CD4-positive, alpha-beta T cell treated with Interferon gamma for 1 hour (primary cell): ENCODE measurements around the gene MARCHF10.
"Not testable (repeated sequence)": the region's sequence is repeated elsewhere in the genome, so short reads cannot be mapped to it uniquely, and the experiment has no call there.

Source experiments
- DNase-seq: peaks from one replicate; pipeline ENCODE4 v3.0.0-alpha.2; 2020

Gene MARCHF10

GRCh38 chr17:62693616-62694409 lies 114.3 kb downstream of the MARCHF10 start:
- no peak for DNase-seq

- no peak for DNase-seq
Observed at GRCh38 chr17:62692721-62693431, 115.2 kb downstream of the MARCHF10 start.

GRCh38 chr17:62692159-62692651 lies 115.9 kb downstream of the MARCHF10 start:
- no peak for DNase-seq

GRCh38 chr17:62691589-62691915 lies 116.6 kb downstream of the MARCHF10 start:
- not testable (repeated sequence) for DNase-seq

GRCh38 chr17:62690168-62690897 lies 117.8 kb downstream of the MARCHF10 start:
- DNase-seq = no peak

GRCh38 chr17:62689441-62690167 lies 118.5 kb downstream of the MARCHF10 start:
- DNase-seq = no peak

- no peak for DNase-seq
Observed at GRCh38 chr17:62688398-62689160, 119.5 kb downstream of the MARCHF10 start.

GRCh38 chr17:62687997-62688396 lies 120.1 kb downstream of the MARCHF10 start:
- no peak for DNase-seq

- no peak for DNase-seq
Observed at GRCh38 chr17:62684179-62684578, 123.9 kb downstream of the MARCHF10 start.

- no peak for DNase-seq
Observed at GRCh38 chr17:62681939-62682381, 126.2 kb downstream of the MARCHF10 start.

- DNase-seq = no peak
Observed at GRCh38 chr17:62681061-62681938, 126.8 kb downstream of the MARCHF10 start.

GRCh38 chr17:62680541-62681052 lies 127.5 kb downstream of the MARCHF10 start:
- DNase-seq = no peak

GRCh38 chr17:62679866-62680377 lies 128.2 kb downstream of the MARCHF10 start:
- DNase-seq = no peak

- no peak for DNase-seq
Observed at GRCh38 chr17:62678214-62678919, 129.7 kb downstream of the MARCHF10 start.

GRCh38 chr17:62676952-62677596 lies 131.0 kb downstream of the MARCHF10 start:
- DNase-seq = no peak

GRCh38 chr17:62676231-62676943 lies 131.7 kb downstream of the MARCHF10 start:
- no peak for DNase-seq

- no peak for DNase-seq
Observed at GRCh38 chr17:62675701-62676100, 132.4 kb downstream of the MARCHF10 start.

GRCh38 chr17:62675260-62675659 lies 132.9 kb downstream of the MARCHF10 start:
- no peak for DNase-seq

- DNase-seq = no peak
Observed at GRCh38 chr17:62674841-62675240, 133.3 kb downstream of the MARCHF10 start.
